ENCODE data around the gene SPOCK3.

SPOCK3 gene

DNA sequence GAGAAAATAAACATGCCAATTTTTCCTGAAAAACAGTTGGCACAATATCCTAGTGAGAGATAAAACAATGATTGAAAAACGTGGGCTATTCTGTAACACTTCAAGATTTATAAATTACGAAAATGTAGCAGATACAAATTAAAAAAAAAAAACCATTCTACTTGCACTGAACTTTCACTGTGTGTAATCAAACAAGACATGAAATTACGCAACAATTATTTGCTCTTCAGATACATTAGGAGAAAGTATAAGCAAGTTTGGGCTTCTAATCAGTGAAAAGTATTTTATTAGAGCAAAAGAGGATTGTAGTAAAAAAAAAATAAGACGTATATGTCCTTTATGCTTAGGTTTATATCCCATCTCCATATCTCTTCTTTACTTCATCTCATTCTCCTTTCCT, 320.4 kb downstream of the SPOCK3 start:
- no peak for ATAC-seq
- TF ChIP-seq, protein P1, sequence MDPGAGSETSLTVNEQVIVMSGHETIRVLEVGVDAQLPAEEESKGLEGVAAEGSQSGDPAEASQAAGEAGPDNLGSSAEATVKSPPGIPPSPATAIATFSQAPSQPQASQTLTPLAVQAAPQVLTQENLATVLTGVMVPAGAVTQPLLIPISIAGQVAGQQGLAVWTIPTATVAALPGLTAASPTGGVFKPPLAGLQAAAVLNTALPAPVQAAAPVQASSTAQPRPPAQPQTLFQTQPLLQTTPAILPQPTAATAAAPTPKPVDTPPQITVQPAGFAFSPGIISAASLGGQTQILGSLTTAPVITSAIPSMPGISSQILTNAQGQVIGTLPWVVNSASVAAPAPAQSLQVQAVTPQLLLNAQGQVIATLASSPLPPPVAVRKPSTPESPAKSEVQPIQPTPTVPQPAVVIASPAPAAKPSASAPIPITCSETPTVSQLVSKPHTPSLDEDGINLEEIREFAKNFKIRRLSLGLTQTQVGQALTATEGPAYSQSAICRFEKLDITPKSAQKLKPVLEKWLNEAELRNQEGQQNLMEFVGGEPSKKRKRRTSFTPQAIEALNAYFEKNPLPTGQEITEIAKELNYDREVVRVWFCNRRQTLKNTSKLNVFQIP (CRISPR knock-in tag; IDR thresholded peaks at IDR 0.05; ENCODE audit: borderline replicate concordance, low read depth), result no peak
- TF ChIP-seq ARNTL (CRISPR knock-in tag; IDR thresholded peaks at IDR 0.05; ENCODE audit: borderline replicate concordance, low read depth) (no peak), SNAI2 (CRISPR knock-in tag; IDR thresholded peaks at IDR 0.05) (no peak), ZNF565 (CRISPR knock-in tag; conservative IDR thresholded peaks at IDR 0.05; ENCODE audit: low read depth) (no peak), ESRRG (CRISPR knock-in tag; IDR thresholded peaks at IDR 0.05) (no peak), RARB (CRISPR knock-in tag; IDR thresholded peaks at IDR 0.05) (no peak), PPARA (CRISPR knock-in tag; IDR thresholded peaks at IDR 0.05; ENCODE audit: borderline replicate concordance) (no peak), ZFP3 (CRISPR knock-in tag; IDR thresholded peaks at IDR 0.05) (no peak), ZNF8 (CRISPR knock-in tag; IDR thresholded peaks at IDR 0.05) (no peak), OSR1 (CRISPR knock-in tag; IDR thresholded peaks at IDR 0.05) (no peak), TCF4 (CRISPR knock-in tag; IDR thresholded peaks at IDR 0.05; ENCODE audit: borderline replicate concordance) (no peak), BACH2 (CRISPR knock-in tag; IDR thresholded peaks at IDR 0.05; ENCODE audit: borderline replicate concordance) (no peak), ISL1 (CRISPR knock-in tag; IDR thresholded peaks at IDR 0.05) (no peak), CSDC2 (CRISPR knock-in tag; IDR thresholded peaks at IDR 0.05) (no peak), ZC3H10 (CRISPR knock-in tag; IDR thresholded peaks at IDR 0.05) (no peak), ZNF70 (CRISPR knock-in tag; IDR thresholded peaks at IDR 0.05) (no peak), TOX (CRISPR knock-in tag; IDR thresholded peaks at IDR 0.05; ENCODE audit: borderline replicate concordance) (no peak)
- TF ChIP-seq, protein P2, sequence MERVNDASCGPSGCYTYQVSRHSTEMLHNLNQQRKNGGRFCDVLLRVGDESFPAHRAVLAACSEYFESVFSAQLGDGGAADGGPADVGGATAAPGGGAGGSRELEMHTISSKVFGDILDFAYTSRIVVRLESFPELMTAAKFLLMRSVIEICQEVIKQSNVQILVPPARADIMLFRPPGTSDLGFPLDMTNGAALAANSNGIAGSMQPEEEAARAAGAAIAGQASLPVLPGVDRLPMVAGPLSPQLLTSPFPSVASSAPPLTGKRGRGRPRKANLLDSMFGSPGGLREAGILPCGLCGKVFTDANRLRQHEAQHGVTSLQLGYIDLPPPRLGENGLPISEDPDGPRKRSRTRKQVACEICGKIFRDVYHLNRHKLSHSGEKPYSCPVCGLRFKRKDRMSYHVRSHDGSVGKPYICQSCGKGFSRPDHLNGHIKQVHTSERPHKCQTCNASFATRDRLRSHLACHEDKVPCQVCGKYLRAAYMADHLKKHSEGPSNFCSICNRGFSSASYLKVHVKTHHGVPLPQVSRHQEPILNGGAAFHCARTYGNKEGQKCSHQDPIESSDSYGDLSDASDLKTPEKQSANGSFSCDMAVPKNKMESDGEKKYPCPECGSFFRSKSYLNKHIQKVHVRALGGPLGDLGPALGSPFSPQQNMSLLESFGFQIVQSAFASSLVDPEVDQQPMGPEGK (CRISPR knock-in tag; IDR thresholded peaks at IDR 0.05; ENCODE audit: borderline replicate concordance), result no peak
- TF ChIP-seq, protein P3, sequence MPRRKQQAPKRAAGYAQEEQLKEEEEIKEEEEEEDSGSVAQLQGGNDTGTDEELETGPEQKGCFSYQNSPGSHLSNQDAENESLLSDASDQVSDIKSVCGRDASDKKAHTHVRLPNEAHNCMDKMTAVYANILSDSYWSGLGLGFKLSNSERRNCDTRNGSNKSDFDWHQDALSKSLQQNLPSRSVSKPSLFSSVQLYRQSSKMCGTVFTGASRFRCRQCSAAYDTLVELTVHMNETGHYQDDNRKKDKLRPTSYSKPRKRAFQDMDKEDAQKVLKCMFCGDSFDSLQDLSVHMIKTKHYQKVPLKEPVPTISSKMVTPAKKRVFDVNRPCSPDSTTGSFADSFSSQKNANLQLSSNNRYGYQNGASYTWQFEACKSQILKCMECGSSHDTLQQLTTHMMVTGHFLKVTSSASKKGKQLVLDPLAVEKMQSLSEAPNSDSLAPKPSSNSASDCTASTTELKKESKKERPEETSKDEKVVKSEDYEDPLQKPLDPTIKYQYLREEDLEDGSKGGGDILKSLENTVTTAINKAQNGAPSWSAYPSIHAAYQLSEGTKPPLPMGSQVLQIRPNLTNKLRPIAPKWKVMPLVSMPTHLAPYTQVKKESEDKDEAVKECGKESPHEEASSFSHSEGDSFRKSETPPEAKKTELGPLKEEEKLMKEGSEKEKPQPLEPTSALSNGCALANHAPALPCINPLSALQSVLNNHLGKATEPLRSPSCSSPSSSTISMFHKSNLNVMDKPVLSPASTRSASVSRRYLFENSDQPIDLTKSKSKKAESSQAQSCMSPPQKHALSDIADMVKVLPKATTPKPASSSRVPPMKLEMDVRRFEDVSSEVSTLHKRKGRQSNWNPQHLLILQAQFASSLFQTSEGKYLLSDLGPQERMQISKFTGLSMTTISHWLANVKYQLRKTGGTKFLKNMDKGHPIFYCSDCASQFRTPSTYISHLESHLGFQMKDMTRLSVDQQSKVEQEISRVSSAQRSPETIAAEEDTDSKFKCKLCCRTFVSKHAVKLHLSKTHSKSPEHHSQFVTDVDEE (CRISPR knock-in tag; IDR thresholded peaks at IDR 0.05), result no peak
- TF ChIP-seq, protein P4, sequence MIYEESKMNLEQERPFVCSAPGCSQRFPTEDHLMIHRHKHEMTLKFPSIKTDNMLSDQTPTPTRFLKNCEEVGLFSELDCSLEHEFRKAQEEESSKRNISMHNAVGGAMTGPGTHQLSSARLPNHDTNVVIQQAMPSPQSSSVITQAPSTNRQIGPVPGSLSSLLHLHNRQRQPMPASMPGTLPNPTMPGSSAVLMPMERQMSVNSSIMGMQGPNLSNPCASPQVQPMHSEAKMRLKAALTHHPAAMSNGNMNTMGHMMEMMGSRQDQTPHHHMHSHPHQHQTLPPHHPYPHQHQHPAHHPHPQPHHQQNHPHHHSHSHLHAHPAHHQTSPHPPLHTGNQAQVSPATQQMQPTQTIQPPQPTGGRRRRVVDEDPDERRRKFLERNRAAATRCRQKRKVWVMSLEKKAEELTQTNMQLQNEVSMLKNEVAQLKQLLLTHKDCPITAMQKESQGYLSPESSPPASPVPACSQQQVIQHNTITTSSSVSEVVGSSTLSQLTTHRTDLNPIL (CRISPR knock-in tag; IDR thresholded peaks at IDR 0.05; ENCODE audit: low read depth), result no peak

DNA sequence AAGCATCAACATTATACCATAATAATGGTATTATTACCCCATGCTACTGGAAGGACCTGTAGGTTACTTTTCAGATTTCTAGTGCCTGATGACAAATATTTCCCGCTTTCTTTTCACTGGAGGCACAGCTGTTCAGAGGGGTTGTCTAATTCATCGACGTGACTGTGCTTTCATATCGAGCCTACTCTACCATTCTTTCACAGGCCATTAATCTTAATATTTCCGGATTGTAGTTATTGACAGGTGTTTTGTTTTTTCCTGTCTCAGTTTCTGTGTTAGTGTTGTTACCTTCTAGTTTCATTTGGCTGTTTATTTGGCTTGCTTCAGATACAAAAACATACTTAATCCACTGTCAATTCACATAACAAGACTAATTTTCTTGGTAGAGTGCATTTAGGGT, 330.9 kb downstream of the SPOCK3 start:
- TF ChIP-seq ZNF8 (CRISPR knock-in tag; IDR thresholded peaks at IDR 0.05) (no peak), ZFP3 (CRISPR knock-in tag; IDR thresholded peaks at IDR 0.05) (no peak), TCF4 (CRISPR knock-in tag; IDR thresholded peaks at IDR 0.05; ENCODE audit: borderline replicate concordance) (no peak), TOX (CRISPR knock-in tag; IDR thresholded peaks at IDR 0.05; ENCODE audit: borderline replicate concordance) (no peak), PPARA (CRISPR knock-in tag; IDR thresholded peaks at IDR 0.05; ENCODE audit: borderline replicate concordance) (no peak)
- TF ChIP-seq, protein P3 (CRISPR knock-in tag; IDR thresholded peaks at IDR 0.05), result no peak
- no peak for ATAC-seq

DNA sequence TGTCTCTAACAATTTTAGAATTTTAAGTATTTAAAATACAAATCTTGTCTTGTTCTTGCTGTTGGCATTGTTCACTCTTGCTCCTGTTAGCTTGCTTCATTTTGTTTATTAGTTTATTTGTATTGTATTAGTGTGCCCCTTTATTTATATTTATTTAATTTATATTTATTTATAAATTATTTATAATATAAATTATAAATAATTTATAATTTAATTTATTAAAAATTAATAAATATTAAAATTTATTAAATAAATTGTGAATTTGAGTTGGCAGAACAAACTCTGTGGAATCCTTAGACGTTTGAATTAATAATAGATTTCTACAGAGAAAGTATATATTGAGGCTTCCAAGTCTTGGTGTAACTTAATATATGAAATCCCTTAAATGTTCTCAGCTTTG, 331.4 kb downstream of the SPOCK3 start:
- ATAC-seq, result no peak
- TF ChIP-seq, protein P3 (CRISPR knock-in tag; IDR thresholded peaks at IDR 0.05), result no peak
- TF ChIP-seq, protein P5, sequence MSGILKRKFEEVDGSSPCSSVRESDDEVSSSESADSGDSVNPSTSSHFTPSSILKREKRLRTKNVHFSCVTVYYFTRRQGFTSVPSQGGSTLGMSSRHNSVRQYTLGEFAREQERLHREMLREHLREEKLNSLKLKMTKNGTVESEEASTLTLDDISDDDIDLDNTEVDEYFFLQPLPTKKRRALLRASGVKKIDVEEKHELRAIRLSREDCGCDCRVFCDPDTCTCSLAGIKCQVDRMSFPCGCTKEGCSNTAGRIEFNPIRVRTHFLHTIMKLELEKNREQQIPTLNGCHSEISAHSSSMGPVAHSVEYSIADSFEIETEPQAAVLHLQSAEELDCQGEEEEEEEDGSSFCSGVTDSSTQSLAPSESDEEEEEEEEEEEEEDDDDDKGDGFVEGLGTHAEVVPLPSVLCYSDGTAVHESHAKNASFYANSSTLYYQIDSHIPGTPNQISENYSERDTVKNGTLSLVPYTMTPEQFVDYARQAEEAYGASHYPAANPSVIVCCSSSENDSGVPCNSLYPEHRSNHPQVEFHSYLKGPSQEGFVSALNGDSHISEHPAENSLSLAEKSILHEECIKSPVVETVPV (CRISPR knock-in tag; IDR thresholded peaks at IDR 0.05), result no peak
- TF ChIP-seq CSDC2 (CRISPR knock-in tag; IDR thresholded peaks at IDR 0.05), result no peak
- no peak for TF ChIP-seq ISL1 (CRISPR knock-in tag; IDR thresholded peaks at IDR 0.05)
- no peak for TF ChIP-seq ZNF70 (CRISPR knock-in tag; IDR thresholded peaks at IDR 0.05)
- no peak for TF ChIP-seq ZNF565 (CRISPR knock-in tag; conservative IDR thresholded peaks at IDR 0.05; ENCODE audit: low read depth)
